Cerebellar cortex (tissue), 1 donor: ENCODE data around the gene NSFL1C.

Experiments
- DNase-seq: peaks from one replicate; pipeline ENCODE4 v3.0.0-alpha.2; 2015; ENCODE audit warnings: low spot score

NSFL1C gene

GRCh38 chr20:1484438-1485116 lies 17.9 kb upstream of the NSFL1C start:
- DNase-seq: no peak

DNA sequence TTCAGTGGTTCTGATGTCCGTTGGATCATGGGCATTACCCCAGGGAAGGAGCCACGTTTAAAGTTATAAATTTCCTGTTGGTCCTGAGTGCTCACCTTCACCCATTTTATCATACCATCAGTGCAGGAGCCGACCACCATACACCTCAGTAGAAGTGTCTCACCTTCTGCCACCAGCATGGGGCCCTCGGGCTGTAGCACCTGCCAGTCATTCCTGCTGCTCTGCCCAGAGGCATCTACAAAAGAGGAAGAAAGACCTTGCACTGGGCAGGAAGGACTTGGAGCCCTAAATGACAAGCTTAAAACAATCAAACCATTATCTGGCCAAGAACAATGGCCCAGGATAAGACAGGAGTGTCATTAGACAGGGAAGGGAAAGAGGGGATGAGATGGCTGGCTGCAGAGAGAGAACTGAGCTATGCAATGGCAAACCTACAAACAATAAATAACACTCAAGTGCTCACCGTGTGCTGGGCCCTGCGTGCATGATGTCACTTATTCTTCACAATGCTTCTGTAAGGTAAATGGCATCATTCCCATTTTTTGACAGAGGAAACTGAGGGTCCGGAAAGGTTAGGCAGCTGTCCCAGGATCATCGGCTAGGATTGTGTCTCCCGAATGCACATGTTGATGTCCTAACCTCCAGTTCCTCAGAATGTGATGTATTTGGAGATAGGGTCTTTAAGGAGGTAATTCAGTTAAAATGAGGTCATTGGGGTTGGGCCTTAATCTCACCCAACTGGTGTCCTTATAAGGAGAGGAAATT lies 13.4 kb upstream of the NSFL1C start:
- DNase-seq: no peak

DNA sequence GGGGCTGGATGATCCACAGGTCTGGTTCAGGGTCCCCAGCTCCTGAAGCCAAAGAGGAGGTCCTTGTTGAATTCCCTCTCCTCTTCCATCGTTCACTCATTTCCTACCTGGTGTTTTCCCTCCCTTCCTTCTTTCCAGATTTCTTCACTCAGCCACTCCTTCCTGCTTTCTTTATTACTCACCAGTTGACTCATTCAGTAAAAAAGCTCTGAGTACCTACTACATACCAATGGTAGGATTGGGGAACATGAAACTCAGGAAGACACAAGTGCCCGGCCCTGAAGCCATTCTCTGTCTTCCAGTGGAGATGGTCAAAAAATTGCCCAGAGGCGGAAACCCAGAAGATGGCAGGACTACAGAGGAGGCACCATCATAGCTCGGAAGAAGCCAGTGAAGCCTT lies 11.9 kb upstream of the NSFL1C start:
- DNase-seq: no peak

- no peak for DNase-seq
Measured at GRCh38 chr20:1477896-1478490, 11.3 kb upstream of the NSFL1C start.

DNA sequence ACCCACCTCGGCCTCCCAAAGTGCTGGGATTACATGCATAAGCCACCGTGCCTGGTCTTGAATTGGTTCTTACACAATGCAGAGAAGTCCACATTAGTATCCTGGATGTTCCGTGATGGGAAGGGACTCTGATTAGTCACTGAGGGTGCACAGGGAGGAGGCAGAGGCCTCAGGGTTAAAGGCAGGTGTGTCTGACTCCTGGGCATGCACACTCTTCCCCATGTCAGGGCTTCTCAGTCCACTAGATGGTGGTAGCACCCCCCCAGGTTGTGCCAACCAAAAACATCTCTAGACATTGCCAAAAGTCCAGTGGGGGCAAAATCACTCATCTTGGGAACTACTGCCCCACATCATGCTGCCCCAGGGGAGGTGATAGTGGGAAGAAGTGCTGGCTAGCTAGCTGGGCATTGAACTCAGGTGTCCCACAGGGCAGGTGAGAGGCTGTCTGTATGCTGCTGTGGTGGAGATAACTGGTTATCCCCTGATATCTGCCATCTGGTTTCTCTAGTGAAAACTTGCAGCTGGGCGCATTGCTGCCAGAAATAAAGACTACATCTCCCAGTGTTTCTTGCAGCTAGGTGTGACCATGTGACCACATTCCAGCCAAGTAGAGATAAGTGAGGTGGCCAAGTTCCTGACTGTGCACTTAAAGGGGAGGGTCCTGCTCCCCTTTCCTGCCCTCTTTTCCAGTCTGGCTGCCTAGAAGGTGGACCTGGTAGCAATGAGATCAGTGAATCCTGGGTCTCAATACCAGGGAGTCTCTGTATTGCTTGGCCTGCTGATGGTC lies 8.4 kb upstream of the NSFL1C start:
- no peak for DNase-seq

GRCh38 chr20:1474325-1474724 lies 7.7 kb upstream of the NSFL1C start:
- no peak for DNase-seq

- no peak for DNase-seq
Measured at GRCh38 chr20:1473246-1474220, 6.9 kb upstream of the NSFL1C start.

GRCh38 chr20:1472556-1473245 lies 6.1 kb upstream of the NSFL1C start:
- no peak for DNase-seq

DNA sequence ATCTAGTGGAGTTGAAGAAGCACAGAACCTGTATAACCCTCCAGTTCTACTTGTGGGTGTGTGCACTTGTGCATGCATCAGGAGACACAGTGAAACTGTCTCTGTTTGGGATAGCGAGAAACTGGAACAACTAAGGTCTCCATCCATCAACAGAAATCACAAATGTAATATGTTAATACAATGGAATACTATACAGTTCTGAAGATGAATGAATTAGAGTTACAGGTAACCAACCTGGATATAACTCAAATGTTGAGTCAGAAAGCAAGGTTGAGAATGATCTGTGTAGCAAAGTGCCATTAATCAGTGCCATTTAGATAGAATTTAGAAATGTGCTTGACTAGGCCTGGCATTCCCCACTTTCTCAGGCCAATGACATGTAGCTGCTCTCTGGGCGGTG lies 4.6 kb upstream of the NSFL1C start:
- no peak for DNase-seq

- DNase-seq: peak; percentile 67
Measured at GRCh38 chr20:1469925-1470571, 3.4 kb upstream of the NSFL1C start.

DNA sequence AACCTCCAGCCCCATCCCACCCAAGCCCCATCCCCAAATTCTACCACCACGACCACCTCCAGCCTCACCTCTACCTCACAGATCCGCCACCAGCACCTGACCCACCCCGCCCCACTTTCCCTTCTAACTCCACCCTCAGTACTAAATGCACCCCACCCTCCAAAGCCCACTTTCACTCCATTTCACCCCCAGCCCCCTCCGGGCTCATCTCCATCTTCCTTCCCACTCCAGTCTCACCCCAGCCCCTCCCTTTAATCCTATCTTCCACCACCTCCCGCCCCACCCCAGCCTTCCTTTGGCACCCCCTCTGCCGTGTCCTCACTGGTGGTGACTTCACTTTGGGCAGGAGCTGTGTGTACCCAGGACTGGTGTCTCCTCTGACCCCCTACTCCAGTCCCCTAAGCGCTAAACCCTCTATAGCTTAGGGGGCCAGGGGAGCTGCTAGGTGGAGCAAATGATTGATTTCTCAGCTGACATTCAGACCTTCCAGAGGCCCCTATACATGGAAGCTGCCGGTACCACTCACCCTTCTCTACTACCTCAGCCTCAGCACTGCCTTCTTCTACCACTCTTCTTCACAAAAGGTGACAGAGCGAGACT lies 2.8 kb upstream of the NSFL1C start:
- no peak for DNase-seq

DNA sequence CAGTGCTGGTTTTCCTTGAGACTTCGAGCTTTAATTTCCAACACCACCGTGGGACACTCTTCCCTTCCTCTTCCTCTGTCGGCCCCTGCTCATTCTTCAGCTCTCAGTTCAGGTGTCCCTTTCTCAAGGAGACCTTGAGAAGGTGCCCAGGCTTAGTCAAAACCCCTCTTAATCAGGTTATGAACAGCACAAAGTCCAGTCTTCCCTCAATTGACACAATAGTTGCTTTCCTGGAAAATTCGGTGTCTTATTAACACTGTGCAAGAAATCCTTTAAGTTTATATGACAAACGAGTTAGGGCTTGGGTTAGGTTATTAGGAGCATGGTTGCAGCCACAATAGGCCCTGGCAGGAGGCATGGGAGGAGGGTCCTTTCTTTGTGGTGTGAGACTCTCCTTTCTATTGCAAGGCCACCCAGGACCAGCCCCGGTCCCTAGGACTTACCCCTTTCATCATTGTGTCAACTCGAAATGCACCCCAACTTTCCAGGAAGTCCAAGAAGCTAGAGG lies 1.5 kb upstream of the NSFL1C start:
- no peak for DNase-seq

DNA sequence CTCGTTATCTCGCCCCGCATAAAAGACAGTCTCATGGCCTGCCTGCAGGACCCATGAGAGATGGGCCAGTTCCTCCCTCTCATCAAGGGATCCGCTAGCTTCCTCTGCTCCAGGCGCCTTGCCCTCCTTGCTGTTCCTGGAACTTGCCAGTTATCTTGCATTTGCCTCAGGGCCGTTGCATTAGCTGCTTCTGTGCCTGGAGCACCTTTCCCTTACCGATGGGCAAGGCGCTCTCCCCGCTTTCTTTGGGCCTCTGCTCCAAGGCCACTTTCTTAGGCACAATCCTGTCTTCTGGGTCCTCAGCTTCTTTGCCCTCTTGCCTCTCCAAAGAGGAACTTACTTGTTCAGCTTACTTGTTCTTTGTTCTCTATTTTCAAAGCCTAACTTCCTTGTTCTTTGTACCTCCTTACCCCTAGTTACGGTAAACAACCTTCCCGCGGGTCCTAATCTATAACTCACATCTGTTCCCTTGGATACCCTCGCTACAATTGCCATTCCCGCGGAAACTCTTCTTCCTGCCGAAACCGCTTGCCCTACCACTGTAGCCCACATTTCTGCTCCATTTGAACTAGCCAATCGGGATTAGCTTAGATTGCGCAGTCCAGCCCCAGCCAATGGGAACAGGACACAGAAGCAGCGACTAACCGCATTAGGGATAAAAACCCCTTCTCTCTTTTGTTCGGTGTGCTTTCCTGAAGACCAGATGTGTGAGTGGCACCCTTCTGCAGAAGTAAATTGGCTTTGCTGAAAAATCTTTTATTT lies 887 bp upstream of the NSFL1C start:
- no peak for DNase-seq

DNA sequence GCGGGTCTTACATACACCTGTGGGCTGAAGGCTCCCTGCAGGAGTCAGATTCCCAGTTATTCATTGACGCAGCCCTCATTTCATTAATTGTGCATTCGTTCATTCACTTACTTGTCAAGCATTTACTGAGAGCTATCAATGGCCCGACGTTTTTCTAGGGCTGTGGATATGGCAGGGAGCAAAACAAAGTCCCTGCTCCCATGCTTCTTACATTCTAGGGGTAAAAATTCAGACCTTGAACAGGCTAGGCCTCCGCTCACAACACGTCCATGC lies 369 bp upstream of the NSFL1C start:
- no peak for DNase-seq

- DNase-seq: no peak
Measured at GRCh38 chr20:1465470-1466210, 1.0 kb downstream of the NSFL1C start.

DNA sequence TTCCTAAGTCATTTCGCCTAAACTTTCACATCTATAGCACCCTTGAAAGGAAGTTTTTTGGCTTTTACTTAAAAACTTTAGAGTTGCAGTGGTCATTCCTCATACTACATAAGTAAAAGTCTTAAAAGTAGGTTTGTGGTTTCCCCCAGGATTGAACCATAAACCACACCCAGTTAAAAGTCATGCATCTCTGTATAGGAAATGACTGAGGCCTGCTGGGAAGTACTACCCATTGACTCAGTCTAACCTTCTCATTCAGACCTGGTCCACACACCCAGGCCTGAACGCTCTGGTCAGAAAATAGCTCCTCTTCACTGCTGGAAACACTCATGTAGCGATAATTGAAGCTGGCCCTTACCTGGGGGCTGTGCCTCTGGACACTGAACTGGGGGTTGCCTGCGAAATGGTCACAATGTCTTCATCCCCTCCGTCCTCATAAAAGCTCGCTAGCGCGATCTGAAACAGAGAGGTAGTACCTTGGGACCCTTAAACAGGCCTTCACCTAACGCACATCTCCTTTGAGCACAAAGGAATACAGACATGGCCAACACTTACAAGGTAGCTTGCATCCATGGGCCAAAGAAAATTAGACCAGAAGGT lies 2.6 kb downstream of the NSFL1C start:
- no peak for DNase-seq

GRCh38 chr20:1462834-1463233 lies 3.8 kb downstream of the NSFL1C start:
- no peak for DNase-seq

GRCh38 chr20:1462001-1462400 lies 4.6 kb downstream of the NSFL1C start:
- no peak for DNase-seq
